IMR-90 (cell line): ENCODE measurements around the gene GPR89A. TPM values are rescaled to one million over a fixed set of nuclear protein-coding genes. Genes with fewer than 3 reads are reported as not detected.

ENCODE experiments used
- ATAC-seq: fragments of 200-7000 bp; cut with Tn5 transposase; 2 replicates; pipeline ENCODE4 v1.9.1; 2020; ENCODE audit warnings: low read depth, mild to moderate bottlenecking, moderate library complexity
- BruUV-seq: library from RNA; stranded (reverse); fragments of 400-500 nt; replicated peaks from 2 replicates; lab custom pipeline; 2021; lab: Mats Ljungman, UMichigan
- CTCF ChIA-PET: fragments of 300-600 bp; formaldehyde crosslinking; extraction: SDS; loops from one replicate; lab custom pipeline; 2021; ENCODE audit warnings: antibody characterized with exemption; lab: Yijun Ruan, JAX
- POLR2A ChIA-PET: fragments of 300-600 bp; sonication (Branson Sonifier 250); formaldehyde crosslinking; loops from one replicate; lab custom pipeline; 2022; ENCODE audit warnings: antibody characterized with exemption; ENCODE audit not compliant: unreplicated experiment; lab: Charles Lee
- DNase-seq: peaks from one replicate; pipeline ENCODE4 v3.0.0; 2013
- H2AFZ ChIP-seq: replicated peaks from 2 replicates; pipeline ENCODE3; 2013; ENCODE audit warnings: low read length, mild to moderate bottlenecking; ENCODE audit not compliant: poor library complexity
- H2AK5ac ChIP-seq: 2 replicates; pipeline ENCODE4 v1.6.1; 2013; ENCODE audit warnings: low read depth, low read length, inconsistent platforms
- H2AK9ac ChIP-seq: replicated peaks from 2 replicates; pipeline ENCODE3; 2013; ENCODE audit warnings: mild to moderate bottlenecking, low read depth, low read length, moderate library complexity; ENCODE audit not compliant: poor library complexity
- H2BK120ac ChIP-seq: 2 replicates; pipeline ENCODE4 v1.6.1; 2013; ENCODE audit warnings: low read depth, low read length, inconsistent platforms
- H2BK15ac ChIP-seq: 3 replicates; pipeline ENCODE4 v1.6.1; 2013; ENCODE audit warnings: low read depth, low read length, inconsistent platforms
- H2BK20ac ChIP-seq: 2 replicates; pipeline ENCODE4 v1.6.1; 2013; ENCODE audit warnings: low read depth, mild to moderate bottlenecking, inconsistent platforms, low read length, moderate library complexity
- H2BK5ac ChIP-seq: 2 replicates; pipeline ENCODE4 v1.6.1; 2013; ENCODE audit warnings: mild to moderate bottlenecking, low read depth, low read length, inconsistent platforms; ENCODE audit not compliant: poor library complexity, severe bottlenecking
- H3K14ac ChIP-seq: replicated peaks from 2 replicates; pipeline ENCODE4 v1.6.1; 2013; ENCODE audit warnings: low read depth, low read length, inconsistent platforms
- H3K18ac ChIP-seq: 2 replicates; pipeline ENCODE4 v1.6.1; 2013; ENCODE audit warnings: low read depth, low read length, control low read depth
- H3K23ac ChIP-seq: 2 replicates; pipeline ENCODE4 v1.6.1; 2013; ENCODE audit warnings: low read depth, low read length, inconsistent platforms
- H3K27ac ChIP-seq: 2 replicates; pipeline ENCODE4 v1.5.1; 2013; ENCODE audit warnings: mild to moderate bottlenecking, control low read depth, low read length; ENCODE audit not compliant: insufficient read depth
- H3K27me3 ChIP-seq: 2 replicates; pipeline ENCODE4 v1.6.1; 2013; ENCODE audit warnings: low read length; ENCODE audit not compliant: control insufficient read depth, insufficient read depth
- H3K36me3 ChIP-seq: 2 replicates; pipeline ENCODE4 v1.6.1; 2013; ENCODE audit warnings: low read length, mixed read lengths; ENCODE audit not compliant: control insufficient read depth, insufficient read depth
- H3K4ac ChIP-seq: 2 replicates; pipeline ENCODE4 v1.6.1; 2013; ENCODE audit warnings: low read depth, low read length, inconsistent platforms
- H3K4me1 ChIP-seq: 2 replicates; pipeline ENCODE4 v1.6.1; 2013; ENCODE audit warnings: low read length, mixed read lengths; ENCODE audit not compliant: control insufficient read depth, insufficient read depth
- H3K4me2 ChIP-seq: 2 replicates; pipeline ENCODE4 v1.6.1; 2013; ENCODE audit warnings: low read depth, mild to moderate bottlenecking, control low read depth, low read length, moderate library complexity
- H3K4me3 ChIP-seq: 2 replicates; pipeline ENCODE4 v1.5.1; 2013; ENCODE audit warnings: low read depth, mild to moderate bottlenecking, control low read depth, low read length, moderate library complexity; ENCODE audit not compliant: insufficient read depth
- H3K56ac ChIP-seq: 2 replicates; pipeline ENCODE4 v1.6.1; 2013; ENCODE audit warnings: low read length, inconsistent platforms; ENCODE audit not compliant: insufficient read depth; ENCODE audit errors: extremely low read depth
- H3K79me1 ChIP-seq, 2 experiments: 2 replicates each; pipeline ENCODE4 v1.6.1; 2013; ENCODE audit warnings: low read length in 2 of 2, inconsistent platforms in 1 of 2, low read depth in 1 of 2
- H3K9ac ChIP-seq: 2 replicates; pipeline ENCODE4 v1.6.1; 2013; ENCODE audit warnings: low read depth, low read length, control low read depth
- H3K9me1 ChIP-seq: 2 replicates; pipeline ENCODE4 v1.6.1; 2013; ENCODE audit warnings: low read length, inconsistent platforms; ENCODE audit not compliant: insufficient read depth
- H3K9me3 ChIP-seq: 2 replicates; pipeline ENCODE4 v1.6.1; 2013; ENCODE audit warnings: low read length; ENCODE audit not compliant: control insufficient read depth, insufficient read depth
- H4K20me1 ChIP-seq: 2 replicates; pipeline ENCODE4 v1.6.1; 2013; ENCODE audit warnings: low read length, inconsistent platforms; ENCODE audit not compliant: insufficient read depth
- H4K5ac ChIP-seq: 2 replicates; pipeline ENCODE4 v1.6.1; 2013; ENCODE audit warnings: mild to moderate bottlenecking, low read depth, low read length, control low read depth
- H4K8ac ChIP-seq, 2 experiments: 2 replicates each; pipeline ENCODE4 v1.6.1; 2013; ENCODE audit warnings: low read depth in 2 of 2, low read length in 2 of 2, control low read depth in 1 of 2, inconsistent platforms in 1 of 2
- H4K91ac ChIP-seq: 2 replicates; pipeline ENCODE4 v1.6.1; 2013; ENCODE audit warnings: low read depth, low read length, inconsistent platforms; ENCODE audit not compliant: insufficient read depth
- MXI1 ChIP-seq: IDR thresholded peaks from 2 replicates; pipeline ENCODE4 v1.6.1; 2012; ENCODE audit warnings: low read depth, mild to moderate bottlenecking, low read length, moderate library complexity, borderline replicate concordance
- NFE2L2 ChIP-seq: fragments of 150-350 bp; IDR thresholded peaks from 2 replicates; pipeline ENCODE4 v1.6.1; 2016; ENCODE audit warnings: low read depth, mild to moderate bottlenecking, low read length
- WGBS, 2 experiments: methylation state at CpG; one replicate each; pipeline versions ENCODE4 v1.1.5 to v1.1.7; 2013; ENCODE audit warnings: missing lambda C conversion rate in 2 of 2; ENCODE audit not compliant: insufficient read length in 1 of 2; ENCODE audit errors: extremely low coverage in 2 of 2; 5-methylcytosine and 5-hydroxymethylcytosine counted together
- dilution Hi-C: fragments of 300-500 bp; cut with HindIII; formaldehyde crosslinking; loops from one replicate; pipeline ENCODE4 v1.14.3; 2018; ENCODE audit warnings: low sequenced_read_pairs; ENCODE audit not compliant: unreplicated experiment
- in situ Hi-C: fragments of 300-500 bp; cut with MboI; formaldehyde crosslinking; loops from 3 replicates; pipeline ENCODE4 v1.14.3; 2019; ENCODE audit warnings: low sequenced_read_pairs, inconsistent platforms, mixed read lengths
- intact Hi-C: fragments of 100-400 bp; cut with micrococcal nuclease; formaldehyde crosslinking; loops from 2 replicates; pipeline ENCODE4 v1.10.0; 2022
- polyA plus RNA-seq, 3 experiments: library from polyadenylated mRNA; depleted of rRNA; stranded (reverse); fragments of >200 nt; gene quantifications; 2 replicates each; pipeline ENCODE4 v1.2.3, GENCODE V29; 2012; ENCODE audit warnings: low replicate concordance in 1 of 3
- total RNA-seq: library from RNA; depleted of rRNA; stranded (reverse); fragments of >200 nt; gene quantifications from 2 replicates; pipeline ENCODE4 v1.2.3, GENCODE V29; 2012

Gene GPR89A
- total and polyA plus RNA-seq, 2 of the 4 experiments (the other 2 are of a cell fraction), result 13.5 to 29.0 TPM

- H3K4me1 ChIP-seq, result peaks cover 5% of the 10 kb centered on the region
- DNase-seq (no peak), ATAC-seq (no peak)
- no peak overlapping the region for H3K9ac ChIP-seq
- no peak overlapping the region for H2BK20ac ChIP-seq
- no peak overlapping the region for H3K14ac ChIP-seq
- H4K8ac ChIP-seq, result no peak overlapping the region
- no peak for TF ChIP-seq NFE2L2
- TF ChIP-seq MXI1, result no peak
- no CpG with 5 or more reads among the region's 2 CpGs for WGBS, 2 experiments
- no TSS peak for BruUV-seq
- no peak overlapping the region for H2AK9ac ChIP-seq
- no peak overlapping the region for H2BK120ac ChIP-seq
- in situ Hi-C loops, result no loop called here
- H3K36me3 ChIP-seq, result no peaks in the 10 kb centered on the region
- H3K4me3 ChIP-seq, result no peak overlapping the region
- H3K4ac ChIP-seq, result no peak overlapping the region
- no peak overlapping the region for H3K4me2 ChIP-seq
- no peak overlapping the region for H2AFZ ChIP-seq
- no peak overlapping the region for H4K5ac ChIP-seq
- H2AK5ac ChIP-seq, result no peak overlapping the region
- H3K79me1 ChIP-seq, result no peaks in the 10 kb centered on the region
- intact Hi-C loops, result no loop called here
- H3K18ac ChIP-seq, result no peak overlapping the region
- ChIA-PET POLR2A (no interaction called here), CTCF (no interaction called here)
- H4K20me1 ChIP-seq, result no peaks in the 10 kb centered on the region
- H3K27me3 ChIP-seq, result no peaks in the 10 kb centered on the region
- H4K91ac ChIP-seq, result no peak overlapping the region
- H3K27ac ChIP-seq, result no peak overlapping the region
- 0 out of 2 replicates have a peak, but pooled peaks cover under 1% of the 10 kb centered on the region for H3K9me1 ChIP-seq
- H3K23ac ChIP-seq, result no peak overlapping the region
- H3K56ac ChIP-seq, result no peak overlapping the region
- H2BK5ac ChIP-seq, result no peak overlapping the region
- dilution Hi-C loops, result no loop called here
- H2BK15ac ChIP-seq, result no peak overlapping the region
- H3K9me3 ChIP-seq, result no peaks in the 10 kb centered on the region
These were observed 94.3 kb downstream of the GPR89A start for GRCh38 chr1:145702052-145702451.
